IMR-90 (cell line): Measurements from ENCODE around the gene TBX1. TPM values are rescaled to one million over a fixed set of nuclear protein-coding genes. Genes with fewer than 3 reads are reported as not detected.

Source experiments
- ATAC-seq: fragments of 200-7000 bp; cut with Tn5 transposase; 2 replicates; pipeline ENCODE4 v1.9.1; 2020; ENCODE audit warnings: low read depth, mild to moderate bottlenecking, moderate library complexity
- BruUV-seq: library from RNA; stranded (reverse); fragments of 400-500 nt; replicated peaks from 2 replicates; lab custom pipeline; 2021; lab: Mats Ljungman, UMichigan
- CTCF ChIA-PET: fragments of 300-600 bp; formaldehyde crosslinking; extraction: SDS; loops from one replicate; lab custom pipeline; 2021; ENCODE audit warnings: antibody characterized with exemption; lab: Yijun Ruan, JAX
- POLR2A ChIA-PET: fragments of 300-600 bp; sonication (Branson Sonifier 250); formaldehyde crosslinking; loops from one replicate; lab custom pipeline; 2022; ENCODE audit warnings: antibody characterized with exemption; ENCODE audit not compliant: unreplicated experiment; lab: Charles Lee
- DNase-seq: peaks from one replicate; pipeline ENCODE4 v3.0.0; 2013
- H2AFZ ChIP-seq: replicated peaks from 2 replicates; pipeline ENCODE3; 2013; ENCODE audit warnings: low read length, mild to moderate bottlenecking; ENCODE audit not compliant: poor library complexity
- H2AK5ac ChIP-seq: 2 replicates; pipeline ENCODE4 v1.6.1; 2013; ENCODE audit warnings: low read depth, low read length, inconsistent platforms
- H2AK9ac ChIP-seq: replicated peaks from 2 replicates; pipeline ENCODE3; 2013; ENCODE audit warnings: mild to moderate bottlenecking, low read depth, low read length, moderate library complexity; ENCODE audit not compliant: poor library complexity
- H2BK120ac ChIP-seq: 2 replicates; pipeline ENCODE4 v1.6.1; 2013; ENCODE audit warnings: low read depth, low read length, inconsistent platforms
- H2BK15ac ChIP-seq: 3 replicates; pipeline ENCODE4 v1.6.1; 2013; ENCODE audit warnings: low read depth, low read length, inconsistent platforms
- H2BK20ac ChIP-seq: 2 replicates; pipeline ENCODE4 v1.6.1; 2013; ENCODE audit warnings: low read depth, mild to moderate bottlenecking, inconsistent platforms, low read length, moderate library complexity
- H2BK5ac ChIP-seq: 2 replicates; pipeline ENCODE4 v1.6.1; 2013; ENCODE audit warnings: mild to moderate bottlenecking, low read depth, low read length, inconsistent platforms; ENCODE audit not compliant: poor library complexity, severe bottlenecking
- H3K14ac ChIP-seq: replicated peaks from 2 replicates; pipeline ENCODE4 v1.6.1; 2013; ENCODE audit warnings: low read depth, low read length, inconsistent platforms
- H3K18ac ChIP-seq: 2 replicates; pipeline ENCODE4 v1.6.1; 2013; ENCODE audit warnings: low read depth, low read length, control low read depth
- H3K23ac ChIP-seq: 2 replicates; pipeline ENCODE4 v1.6.1; 2013; ENCODE audit warnings: low read depth, low read length, inconsistent platforms
- H3K27ac ChIP-seq: 2 replicates; pipeline ENCODE4 v1.5.1; 2013; ENCODE audit warnings: mild to moderate bottlenecking, control low read depth, low read length; ENCODE audit not compliant: insufficient read depth
- H3K27me3 ChIP-seq: 2 replicates; pipeline ENCODE4 v1.6.1; 2013; ENCODE audit warnings: low read length; ENCODE audit not compliant: control insufficient read depth, insufficient read depth
- H3K36me3 ChIP-seq: 2 replicates; pipeline ENCODE4 v1.6.1; 2013; ENCODE audit warnings: low read length, mixed read lengths; ENCODE audit not compliant: control insufficient read depth, insufficient read depth
- H3K4ac ChIP-seq: 2 replicates; pipeline ENCODE4 v1.6.1; 2013; ENCODE audit warnings: low read depth, low read length, inconsistent platforms
- H3K4me1 ChIP-seq: 2 replicates; pipeline ENCODE4 v1.6.1; 2013; ENCODE audit warnings: low read length, mixed read lengths; ENCODE audit not compliant: control insufficient read depth, insufficient read depth
- H3K4me2 ChIP-seq: 2 replicates; pipeline ENCODE4 v1.6.1; 2013; ENCODE audit warnings: low read depth, mild to moderate bottlenecking, control low read depth, low read length, moderate library complexity
- H3K4me3 ChIP-seq: 2 replicates; pipeline ENCODE4 v1.5.1; 2013; ENCODE audit warnings: low read depth, mild to moderate bottlenecking, control low read depth, low read length, moderate library complexity; ENCODE audit not compliant: insufficient read depth
- H3K56ac ChIP-seq: 2 replicates; pipeline ENCODE4 v1.6.1; 2013; ENCODE audit warnings: low read length, inconsistent platforms; ENCODE audit not compliant: insufficient read depth; ENCODE audit errors: extremely low read depth
- H3K79me1 ChIP-seq, 2 experiments: 2 replicates each; pipeline ENCODE4 v1.6.1; 2013; ENCODE audit warnings: low read length in 2 of 2, inconsistent platforms in 1 of 2, low read depth in 1 of 2
- H3K9ac ChIP-seq: 2 replicates; pipeline ENCODE4 v1.6.1; 2013; ENCODE audit warnings: low read depth, low read length, control low read depth
- H3K9me1 ChIP-seq: 2 replicates; pipeline ENCODE4 v1.6.1; 2013; ENCODE audit warnings: low read length, inconsistent platforms; ENCODE audit not compliant: insufficient read depth
- H3K9me3 ChIP-seq: 2 replicates; pipeline ENCODE4 v1.6.1; 2013; ENCODE audit warnings: low read length; ENCODE audit not compliant: control insufficient read depth, insufficient read depth
- H4K20me1 ChIP-seq: 2 replicates; pipeline ENCODE4 v1.6.1; 2013; ENCODE audit warnings: low read length, inconsistent platforms; ENCODE audit not compliant: insufficient read depth
- H4K5ac ChIP-seq: 2 replicates; pipeline ENCODE4 v1.6.1; 2013; ENCODE audit warnings: mild to moderate bottlenecking, low read depth, low read length, control low read depth
- H4K8ac ChIP-seq, 2 experiments: 2 replicates each; pipeline ENCODE4 v1.6.1; 2013; ENCODE audit warnings: low read depth in 2 of 2, low read length in 2 of 2, control low read depth in 1 of 2, inconsistent platforms in 1 of 2
- H4K91ac ChIP-seq: 2 replicates; pipeline ENCODE4 v1.6.1; 2013; ENCODE audit warnings: low read depth, low read length, inconsistent platforms; ENCODE audit not compliant: insufficient read depth
- BHLHE40 ChIP-seq: fragments of 150-350 bp; IDR thresholded peaks from 2 replicates; pipeline ENCODE4 v1.6.1; 2016; ENCODE audit warnings: mild to moderate bottlenecking, low read depth, low read length
- CEBPB ChIP-seq: IDR thresholded peaks from 2 replicates; pipeline ENCODE4 v1.6.1; 2012; ENCODE audit warnings: low read depth, low read length, improper control_type of control experiment
- CHD1 ChIP-seq: IDR thresholded peaks from 2 replicates; pipeline ENCODE4 v1.6.1; 2012; ENCODE audit warnings: low read depth, low read length, improper control_type of control experiment
- CTCF ChIP-seq: conservative IDR thresholded peaks from 2 replicates; pipeline ENCODE4 v1.5.1; 2012; ENCODE audit warnings: mild to moderate bottlenecking, low read depth, low read length, improper control_type of control experiment
- ELK1 ChIP-seq: fragments of 150-350 bp; IDR thresholded peaks from 2 replicates; pipeline ENCODE4 v1.6.1; 2016; ENCODE audit warnings: low read depth, mild to moderate bottlenecking, low read length, moderate library complexity, borderline replicate concordance
- FOS ChIP-seq: fragments of 150-350 bp; IDR thresholded peaks from 2 replicates; pipeline ENCODE4 v1.6.1; 2016; ENCODE audit warnings: low read depth, low read length
- MAFK ChIP-seq: IDR thresholded peaks from 2 replicates; pipeline ENCODE4 v1.6.1; 2012; ENCODE audit warnings: low read depth, low read length, improper control_type of control experiment
- MAZ ChIP-seq: IDR thresholded peaks from 2 replicates; pipeline ENCODE4 v1.6.1; 2012; ENCODE audit warnings: low read depth, mild to moderate bottlenecking, low read length, improper control_type of control experiment, moderate library complexity, borderline replicate concordance
- MXI1 ChIP-seq: IDR thresholded peaks from 2 replicates; pipeline ENCODE4 v1.6.1; 2012; ENCODE audit warnings: low read depth, mild to moderate bottlenecking, low read length, moderate library complexity, borderline replicate concordance
- NFE2L2 ChIP-seq: fragments of 150-350 bp; IDR thresholded peaks from 2 replicates; pipeline ENCODE4 v1.6.1; 2016; ENCODE audit warnings: low read depth, mild to moderate bottlenecking, low read length
- POLR2A ChIP-seq: IDR thresholded peaks from 2 replicates; pipeline ENCODE4 v1.6.1; 2012; ENCODE audit warnings: mild to moderate bottlenecking, low read depth, low read length
- RCOR1 ChIP-seq: IDR thresholded peaks from 2 replicates; pipeline ENCODE4 v1.6.1; 2012; ENCODE audit warnings: mild to moderate bottlenecking, low read length, improper control_type of control experiment; ENCODE audit not compliant: insufficient replicate concordance
- RFX5 ChIP-seq: IDR thresholded peaks from 2 replicates; pipeline ENCODE4 v1.8.0; 2012; ENCODE audit warnings: low read depth, mild to moderate bottlenecking, low read length, moderate library complexity
- SMC3 ChIP-seq: fragments of 150-350 bp; IDR thresholded peaks from 2 replicates; pipeline ENCODE4 v1.6.1; 2016; ENCODE audit warnings: low read depth, mild to moderate bottlenecking, antibody characterized with exemption, low read length, moderate library complexity
- USF2 ChIP-seq: fragments of 150-350 bp; IDR thresholded peaks from 2 replicates; pipeline ENCODE4 v1.6.1; 2017; ENCODE audit warnings: mild to moderate bottlenecking, antibody characterized with exemption, low read length, low read depth
- WGBS, 2 experiments: methylation state at CpG; one replicate each; pipeline versions ENCODE4 v1.1.5 to v1.1.7; 2013; ENCODE audit warnings: missing lambda C conversion rate in 2 of 2; ENCODE audit not compliant: insufficient read length in 1 of 2; ENCODE audit errors: extremely low coverage in 2 of 2; 5-methylcytosine and 5-hydroxymethylcytosine counted together
- dilution Hi-C: fragments of 300-500 bp; cut with HindIII; formaldehyde crosslinking; loops from one replicate; pipeline ENCODE4 v1.14.3; 2018; ENCODE audit warnings: low sequenced_read_pairs; ENCODE audit not compliant: unreplicated experiment
- in situ Hi-C: fragments of 300-500 bp; cut with MboI; formaldehyde crosslinking; loops from 3 replicates; pipeline ENCODE4 v1.14.3; 2019; ENCODE audit warnings: low sequenced_read_pairs, inconsistent platforms, mixed read lengths
- intact Hi-C: fragments of 100-400 bp; cut with micrococcal nuclease; formaldehyde crosslinking; loops from 2 replicates; pipeline ENCODE4 v1.10.0; 2022
- polyA plus RNA-seq, 3 experiments: library from polyadenylated mRNA; depleted of rRNA; stranded (reverse); fragments of >200 nt; gene quantifications; 2 replicates each; pipeline ENCODE4 v1.2.3, GENCODE V29; 2012; ENCODE audit warnings: low replicate concordance in 1 of 3
- total RNA-seq: library from RNA; depleted of rRNA; stranded (reverse); fragments of >200 nt; gene quantifications from 2 replicates; pipeline ENCODE4 v1.2.3, GENCODE V29; 2012

TBX1 gene
- total and polyA plus RNA-seq, 2 of the 4 experiments (the other 2 are of a cell fraction) = 0.03 TPM; not detected in 1

- in situ Hi-C loops = no loop called here
Measured at GRCh38 chr22:19740586-19740985, 20.0 kb upstream of the TBX1 start.

More at GRCh38 chr22:19740586-19740985, 20.0 kb upstream of the TBX1 start:
- no peak overlapping the region for H3K4ac ChIP-seq
- peaks cover 2% of the 10 kb centered on the region; the same call in 1 of the 2 replicates for H3K4me1 ChIP-seq
- dilution Hi-C loops = no loop called here
- no peak overlapping the region for H2BK5ac ChIP-seq
- no peaks in the 10 kb centered on the region for H3K36me3 ChIP-seq
- H3K27me3 ChIP-seq = peaks cover 2% of the 10 kb centered on the region; the same call in 1 of the 2 replicates
- H3K14ac ChIP-seq = no peak overlapping the region
- ChIA-PET CTCF (interaction anchor here (1.3 kb wide), 1 partner anchor 10 kb away, joined by 5 read pairs; no protein-coding TSS in a partner anchor), POLR2A (no interaction called here)
- H3K18ac ChIP-seq = no peak overlapping the region
- no peak overlapping the region for H3K23ac ChIP-seq
- H2BK120ac ChIP-seq = no peak overlapping the region
- no peak overlapping the region for H2AFZ ChIP-seq
- H2BK20ac ChIP-seq = no peak overlapping the region
- no peaks in the 10 kb centered on the region for H3K9me3 ChIP-seq
- no peak overlapping the region for H4K91ac ChIP-seq
- no peak overlapping the region for H3K56ac ChIP-seq
- ATAC-seq (no peak), DNase-seq (no peak)
- H3K9me1 ChIP-seq = no peaks in the 10 kb centered on the region
- no peak overlapping the region for H2AK5ac ChIP-seq
- 86% methylated on average over 9 of the region's 15 CpGs; no CpG with 5 or more reads in 1 of the 2 experiments for WGBS, 2 experiments
- H4K8ac ChIP-seq = no peak overlapping the region
- no peak overlapping the region for H3K4me3 ChIP-seq
- H3K27ac ChIP-seq = no peak overlapping the region
- no peak overlapping the region for H2AK9ac ChIP-seq
- H4K20me1 ChIP-seq = no peaks in the 10 kb centered on the region; the same call in 1 of the 2 replicates
- no TSS peak for BruUV-seq
- H2BK15ac ChIP-seq = no peak overlapping the region
- H4K5ac ChIP-seq = no peak overlapping the region
- no peaks in the 10 kb centered on the region for H3K79me1 ChIP-seq
- intact Hi-C loops = no loop called here
- no peak overlapping the region for H3K4me2 ChIP-seq
- TF ChIP-seq RCOR1 (no peak), CEBPB (no peak), MXI1 (no peak), FOS (no peak), NFE2L2 (no peak), MAZ (no peak), MAFK (no peak), USF2 (no peak), ELK1 (no peak), SMC3 (no peak), POLR2A (no peak), CTCF (no peak), RFX5 (no peak), BHLHE40 (no peak), CHD1 (no peak)
- H3K9ac ChIP-seq = no peak overlapping the region
